NB4 (cell line): ENCODE results near the gene ATP6V1C2.
"Not testable (repeated sequence)": the region's sequence is repeated elsewhere in the genome, so short reads cannot be mapped to it uniquely, and the experiment has no call there.

Experiments
- DNase-seq: peaks from one replicate; pipeline ENCODE4 v3.0.0; 2010; ENCODE audit warnings: low read depth
- H3K4me3 ChIP-seq: one replicate; pipeline ENCODE4 v1.5.1; 2011; ENCODE audit warnings: mild to moderate bottlenecking, low read depth, low read length, moderate library complexity
- MYC ChIP-seq: IDR thresholded peaks from 2 replicates; pipeline ENCODE4 v1.6.1; 2011; ENCODE audit warnings: low read depth, low read length
- POLR2A ChIP-seq: IDR thresholded peaks from 2 replicates; pipeline ENCODE4 v1.6.1; 2011; ENCODE audit warnings: mild to moderate bottlenecking; ENCODE audit not compliant: insufficient read length; ENCODE audit errors: extremely low read depth
- TF ChIP-seq, protein P1 (sequence below): IDR thresholded peaks from one replicate; pipeline ENCODE4 v1.5.1; 2012; ENCODE audit warnings: low read depth, low read length
- TF ChIP-seq, protein P2 (sequence below): IDR thresholded peaks from 2 replicates; pipeline ENCODE4 v1.6.1; 2011; ENCODE audit warnings: low read depth, low read length

Gene ATP6V1C2

DNA sequence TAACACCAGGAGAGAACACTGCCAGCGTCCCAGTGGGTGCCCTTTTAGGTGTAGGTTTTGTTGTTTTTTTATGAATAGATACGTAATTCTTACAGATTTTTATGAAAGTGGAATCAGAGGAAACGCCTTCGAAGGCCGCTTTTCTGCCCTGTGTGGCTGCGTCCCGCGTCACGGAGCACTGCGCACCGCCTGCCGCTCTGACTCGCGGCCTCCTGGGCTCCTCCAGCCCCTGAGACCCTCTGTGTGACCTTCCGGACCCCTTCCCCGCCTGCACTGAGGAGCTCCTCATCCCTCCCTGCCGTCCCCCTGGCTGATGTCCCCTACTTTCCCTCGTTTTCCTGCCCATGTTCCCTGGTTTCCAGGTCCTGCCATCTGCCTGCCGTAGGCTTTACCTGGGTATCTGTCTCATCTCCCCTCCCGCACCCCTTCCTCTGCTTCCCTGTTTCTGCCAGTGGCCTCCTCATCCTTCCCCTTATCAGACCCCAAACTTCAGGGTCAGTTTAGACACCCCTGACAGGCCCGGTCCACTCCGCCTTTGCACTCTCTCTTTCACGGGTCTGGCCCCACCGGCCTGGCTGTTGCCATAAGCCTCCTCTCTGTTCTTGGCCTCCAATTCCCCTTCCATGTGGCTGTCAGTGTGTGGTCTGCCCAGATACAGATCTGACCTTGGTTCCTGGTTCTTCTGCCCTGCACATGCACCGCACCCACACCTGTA lies 58.5 kb downstream of the ATP6V1C2 start:
- TF ChIP-seq POLR2A, result no peak
- TF ChIP-seq, protein P1, sequence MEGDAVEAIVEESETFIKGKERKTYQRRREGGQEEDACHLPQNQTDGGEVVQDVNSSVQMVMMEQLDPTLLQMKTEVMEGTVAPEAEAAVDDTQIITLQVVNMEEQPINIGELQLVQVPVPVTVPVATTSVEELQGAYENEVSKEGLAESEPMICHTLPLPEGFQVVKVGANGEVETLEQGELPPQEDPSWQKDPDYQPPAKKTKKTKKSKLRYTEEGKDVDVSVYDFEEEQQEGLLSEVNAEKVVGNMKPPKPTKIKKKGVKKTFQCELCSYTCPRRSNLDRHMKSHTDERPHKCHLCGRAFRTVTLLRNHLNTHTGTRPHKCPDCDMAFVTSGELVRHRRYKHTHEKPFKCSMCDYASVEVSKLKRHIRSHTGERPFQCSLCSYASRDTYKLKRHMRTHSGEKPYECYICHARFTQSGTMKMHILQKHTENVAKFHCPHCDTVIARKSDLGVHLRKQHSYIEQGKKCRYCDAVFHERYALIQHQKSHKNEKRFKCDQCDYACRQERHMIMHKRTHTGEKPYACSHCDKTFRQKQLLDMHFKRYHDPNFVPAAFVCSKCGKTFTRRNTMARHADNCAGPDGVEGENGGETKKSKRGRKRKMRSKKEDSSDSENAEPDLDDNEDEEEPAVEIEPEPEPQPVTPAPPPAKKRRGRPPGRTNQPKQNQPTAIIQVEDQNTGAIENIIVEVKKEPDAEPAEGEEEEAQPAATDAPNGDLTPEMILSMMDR, result no peak
- TF ChIP-seq MYC, result no peak
- TF ChIP-seq, protein P2, sequence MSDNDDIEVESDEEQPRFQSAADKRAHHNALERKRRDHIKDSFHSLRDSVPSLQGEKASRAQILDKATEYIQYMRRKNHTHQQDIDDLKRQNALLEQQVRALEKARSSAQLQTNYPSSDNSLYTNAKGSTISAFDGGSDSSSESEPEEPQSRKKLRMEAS, result no peak
- no peak for DNase-seq
- H3K4me3 ChIP-seq, result no peak overlapping the region

DNA sequence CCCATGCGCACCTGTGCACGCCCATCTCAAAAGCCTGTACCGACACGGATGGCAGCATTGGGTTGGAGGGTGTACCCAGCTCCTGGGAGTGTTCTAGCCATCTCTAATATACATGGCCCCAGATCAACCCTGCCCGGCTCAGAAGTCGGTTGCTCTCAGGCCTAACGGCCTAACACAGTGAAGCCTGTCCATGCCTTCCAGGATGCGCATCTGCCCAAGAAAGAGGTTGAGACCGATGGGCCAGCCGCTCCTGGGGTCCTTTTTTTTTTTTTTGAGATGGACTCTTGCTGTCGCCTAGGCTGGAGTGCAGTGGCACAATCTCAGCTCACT lies 59.0 kb downstream of the ATP6V1C2 start:
- DNase-seq, result no peak
- no peak for TF ChIP-seq MYC
- TF ChIP-seq, protein P2, result no peak
- no peak overlapping the region for H3K4me3 ChIP-seq

DNA sequence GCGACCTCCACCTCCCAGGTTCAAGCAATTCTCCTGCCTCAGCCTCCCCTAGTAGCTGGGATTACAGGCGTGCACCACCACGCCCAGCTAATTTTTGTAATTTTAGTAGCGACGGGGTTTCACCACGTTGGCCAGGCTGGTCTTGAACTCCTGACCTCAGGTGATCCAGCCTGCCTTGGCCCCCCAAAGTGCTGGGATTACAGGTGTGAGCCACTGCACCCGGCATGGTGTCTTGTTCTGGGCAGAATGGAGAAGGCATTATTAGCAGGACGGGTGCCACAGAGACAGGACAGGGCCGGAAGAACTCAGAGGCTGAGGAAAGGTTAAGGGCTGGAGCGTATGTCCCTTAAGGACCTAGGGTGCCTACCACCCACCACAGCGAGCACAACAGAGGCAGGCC lies 59.4 kb downstream of the ATP6V1C2 start:
- H3K4me3 ChIP-seq, result not testable (repeated sequence)

DNA sequence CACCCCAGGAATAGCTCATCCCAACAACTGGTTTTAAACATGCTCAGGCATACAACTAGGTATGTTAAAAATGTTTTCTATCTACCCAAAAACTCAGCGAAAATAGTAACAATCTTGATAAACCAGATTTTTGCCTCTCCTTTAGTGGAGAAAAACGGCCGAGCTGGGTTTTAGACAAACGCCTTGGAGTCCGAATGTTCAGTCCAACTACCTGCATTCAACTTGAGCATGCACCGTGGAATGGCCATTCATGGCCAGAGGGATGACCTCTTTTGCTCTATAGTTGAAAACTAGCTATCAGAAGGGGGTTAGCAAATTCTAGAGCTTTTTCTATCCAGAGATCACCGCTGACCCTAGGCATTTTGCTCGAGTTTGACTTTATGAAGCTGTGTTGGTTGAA lies 60.3 kb downstream of the ATP6V1C2 start:
- no peak overlapping the region for H3K4me3 ChIP-seq
- TF ChIP-seq MYC (no peak), POLR2A (no peak)
- TF ChIP-seq, protein P2, result no peak
- TF ChIP-seq, protein P1, result no peak
- no peak for DNase-seq

More for the DNA sequence above, 59.4 kb downstream of the ATP6V1C2 start:
- DNase-seq, result not testable (repeated sequence)

DNA sequence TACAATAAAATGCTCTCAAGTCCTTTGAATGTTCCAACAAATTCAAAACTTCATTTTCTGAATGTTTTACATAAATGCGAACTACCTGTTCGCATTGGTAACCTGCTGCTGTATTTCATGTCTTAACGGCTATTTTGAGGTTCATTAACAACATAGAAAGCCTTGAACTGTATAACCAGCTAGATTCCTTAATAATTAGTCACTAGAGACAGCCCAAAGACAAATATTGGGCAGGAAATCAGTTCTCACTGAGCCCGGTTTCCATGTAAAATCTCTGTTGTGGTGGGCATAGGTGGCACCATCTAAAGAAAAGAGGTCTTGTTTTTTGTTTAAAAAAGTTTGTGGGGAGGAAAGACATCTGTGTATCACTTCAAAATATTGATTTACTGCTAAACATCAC lies 62.0 kb downstream of the ATP6V1C2 start:
- no peak for DNase-seq
- H3K4me3 ChIP-seq, result no peak overlapping the region
- TF ChIP-seq MYC (no peak), POLR2A (no peak)
- TF ChIP-seq, protein P2, result no peak
- TF ChIP-seq, protein P1, result no peak

DNA sequence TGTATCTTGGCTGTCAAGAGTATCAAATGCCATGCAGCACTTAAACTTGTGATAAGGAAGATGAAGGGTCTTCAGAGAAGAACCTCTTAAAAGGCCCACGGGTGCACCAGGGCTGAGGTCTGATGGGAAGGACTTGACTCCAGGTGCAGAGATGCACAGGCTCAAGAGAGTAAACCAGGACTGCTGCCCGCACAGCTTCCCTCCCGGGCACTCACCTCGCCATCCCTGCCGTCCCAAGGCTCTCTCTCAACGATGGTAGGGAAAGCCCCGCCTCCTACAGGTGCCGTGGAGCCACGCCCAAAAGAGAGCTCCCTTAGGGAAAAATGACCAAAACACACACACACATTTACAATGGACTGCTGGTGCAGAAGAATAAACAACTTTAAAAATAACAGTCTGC lies 63.3 kb downstream of the ATP6V1C2 start:
- TF ChIP-seq, protein P1, result no peak
- TF ChIP-seq MYC, result no peak
- no peak for TF ChIP-seq POLR2A
- TF ChIP-seq, protein P2, result no peak
- no peak overlapping the region for H3K4me3 ChIP-seq
- no peak for DNase-seq

DNA sequence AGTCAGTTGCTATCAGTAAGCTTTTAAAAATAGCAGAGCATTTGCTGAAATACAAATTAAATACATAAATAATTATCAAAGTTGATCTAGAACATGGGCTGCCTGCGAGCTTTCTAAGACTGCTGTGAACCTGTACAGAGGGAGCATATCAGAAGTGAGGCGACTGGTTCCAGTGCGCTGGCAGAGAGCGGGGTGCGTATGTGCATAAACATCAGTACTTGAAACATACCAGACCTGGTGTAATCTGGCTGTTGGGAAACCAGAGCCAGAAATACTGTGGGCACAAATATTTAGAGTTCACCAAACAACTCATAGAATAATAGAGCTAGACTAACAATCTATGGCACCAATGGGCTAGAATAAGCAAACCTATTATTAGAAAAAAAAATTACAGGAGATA lies 63.8 kb downstream of the ATP6V1C2 start:
- H3K4me3 ChIP-seq, result no peak overlapping the region
- DNase-seq, result no peak
- no peak for TF ChIP-seq POLR2A
- TF ChIP-seq, protein P2, result no peak
- TF ChIP-seq MYC, result no peak
- TF ChIP-seq, protein P1, result no peak
